Right atrium auricular region (tissue), 2 donors: ENCODE data around the gene CREB3L2. TPM values are rescaled to one million over a fixed set of nuclear protein-coding genes. Genes with fewer than 3 reads are reported as not detected.

Experiments used
- DNase-seq: peaks from one replicate; pipeline ENCODE4 v3.0.0-alpha.2; 2019; ENCODE audit warnings: low spot score
- H3K27ac ChIP-seq, 2 donors: fragments of 200-600 bp; sonication (generic); 1 replicate in 1 of 2; 2 replicates in 1 of 2; pipeline ENCODE4 v1.5.1; 2016 to 2019
- H3K27me3 ChIP-seq, 2 donors: fragments of 200-600 bp; sonication (generic); one replicate each; pipeline versions ENCODE4 v1.5.1 to v1.6.0; 2017 to 2019
- H3K36me3 ChIP-seq: fragments of 200-600 bp; sonication (generic); one replicate; pipeline ENCODE4 v1.5.1; 2016
- H3K4me1 ChIP-seq, 2 donors: fragments of 200-600 bp; sonication (generic); one replicate each; pipeline versions ENCODE4 v1.5.1 to v1.6.0; 2017 to 2019
- H3K4me3 ChIP-seq, 2 donors: fragments of 200-600 bp; sonication (generic); 1 replicate in 1 of 2; 2 replicates in 1 of 2; pipeline ENCODE4 v1.5.1; 2017 to 2019; ENCODE audit warnings: mild to moderate bottlenecking in 1 of 2, moderate library complexity in 1 of 2
- H3K9me3 ChIP-seq, 2 donors: fragments of 200-600 bp; sonication (generic); one replicate each; pipeline ENCODE4 v1.5.1; 2019
- total RNA-seq, 2 donors: library from RNA; depleted of rRNA; stranded (reverse); fragments of >200 nt; gene quantifications; one replicate each; pipeline ENCODE4 v1.1.0, GENCODE V29; 2016
- TF ChIP-seq, protein P1 (sequence below), 2 donors: fragments of 200-600 bp; sonication (generic); IDR thresholded peaks; one replicate each; pipeline ENCODE4 v1.5.1; 2019; ENCODE audit warnings: antibody characterized with exemption in 2 of 2

CREB3L2 gene
- total RNA-seq, 2 donors from 2014 or later: 25.6 to 39.6 TPM

DNA sequence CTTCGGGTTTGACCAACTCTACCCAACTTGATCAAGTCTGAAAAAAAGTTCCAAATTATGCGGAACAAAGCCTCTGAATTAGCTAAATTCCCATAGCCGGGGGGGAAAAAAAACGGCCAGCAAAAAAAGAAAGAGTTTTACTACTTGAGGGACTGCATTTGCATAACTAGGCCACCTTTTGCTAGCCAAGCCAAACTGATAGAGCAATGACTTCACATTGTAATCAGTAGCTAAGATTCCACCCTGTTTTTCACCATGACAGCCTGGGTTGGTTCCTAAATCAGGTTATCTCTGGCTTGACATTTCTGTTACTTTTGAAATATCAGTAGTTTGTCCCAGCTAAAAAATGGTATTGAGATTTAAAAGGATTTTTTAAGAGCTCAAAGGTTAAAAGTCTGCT, 31.4 kb upstream of the CREB3L2 start:
- no peaks in the 10 kb centered on the region for H3K9me3 ChIP-seq
- no peak overlapping the region for H3K27ac ChIP-seq
- H3K4me3 ChIP-seq: no peak overlapping the region
- no peak for DNase-seq
- TF ChIP-seq, protein P1, sequence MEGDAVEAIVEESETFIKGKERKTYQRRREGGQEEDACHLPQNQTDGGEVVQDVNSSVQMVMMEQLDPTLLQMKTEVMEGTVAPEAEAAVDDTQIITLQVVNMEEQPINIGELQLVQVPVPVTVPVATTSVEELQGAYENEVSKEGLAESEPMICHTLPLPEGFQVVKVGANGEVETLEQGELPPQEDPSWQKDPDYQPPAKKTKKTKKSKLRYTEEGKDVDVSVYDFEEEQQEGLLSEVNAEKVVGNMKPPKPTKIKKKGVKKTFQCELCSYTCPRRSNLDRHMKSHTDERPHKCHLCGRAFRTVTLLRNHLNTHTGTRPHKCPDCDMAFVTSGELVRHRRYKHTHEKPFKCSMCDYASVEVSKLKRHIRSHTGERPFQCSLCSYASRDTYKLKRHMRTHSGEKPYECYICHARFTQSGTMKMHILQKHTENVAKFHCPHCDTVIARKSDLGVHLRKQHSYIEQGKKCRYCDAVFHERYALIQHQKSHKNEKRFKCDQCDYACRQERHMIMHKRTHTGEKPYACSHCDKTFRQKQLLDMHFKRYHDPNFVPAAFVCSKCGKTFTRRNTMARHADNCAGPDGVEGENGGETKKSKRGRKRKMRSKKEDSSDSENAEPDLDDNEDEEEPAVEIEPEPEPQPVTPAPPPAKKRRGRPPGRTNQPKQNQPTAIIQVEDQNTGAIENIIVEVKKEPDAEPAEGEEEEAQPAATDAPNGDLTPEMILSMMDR (IDR thresholded peaks at IDR 0.05): no peak
- no peaks in the 10 kb centered on the region for H3K36me3 ChIP-seq
- H3K4me1 ChIP-seq: no peaks in the 10 kb centered on the region
- no peaks in the 10 kb centered on the region for H3K27me3 ChIP-seq

DNA sequence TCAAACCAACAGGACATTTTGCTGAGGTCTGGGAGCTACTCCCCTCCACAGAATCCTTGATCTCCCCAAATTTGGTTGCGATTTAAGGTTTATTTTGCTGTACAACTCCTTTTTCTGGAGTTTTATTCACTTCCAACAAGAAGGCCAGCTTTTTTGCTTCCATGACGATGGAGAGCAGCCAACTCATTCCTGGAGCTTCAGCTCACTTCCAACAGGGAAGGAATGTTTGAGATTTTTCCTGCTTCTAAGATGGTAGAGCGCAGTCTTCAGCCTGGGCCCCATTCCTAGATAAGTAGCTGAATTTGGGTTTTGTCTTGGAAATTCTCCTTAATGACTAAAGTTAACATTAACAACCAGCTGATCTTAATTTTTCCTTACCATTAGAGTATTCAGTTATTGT, 30.9 kb upstream of the CREB3L2 start:
- H3K9me3 ChIP-seq: no peaks in the 10 kb centered on the region
- no peak for DNase-seq
- TF ChIP-seq, protein P1 (IDR thresholded peaks at IDR 0.05): no peak
- no peak overlapping the region for H3K4me3 ChIP-seq
- no peaks in the 10 kb centered on the region for H3K27me3 ChIP-seq
- H3K27ac ChIP-seq: no peak overlapping the region
- H3K4me1 ChIP-seq: no peaks in the 10 kb centered on the region
- H3K36me3 ChIP-seq: no peaks in the 10 kb centered on the region

DNA sequence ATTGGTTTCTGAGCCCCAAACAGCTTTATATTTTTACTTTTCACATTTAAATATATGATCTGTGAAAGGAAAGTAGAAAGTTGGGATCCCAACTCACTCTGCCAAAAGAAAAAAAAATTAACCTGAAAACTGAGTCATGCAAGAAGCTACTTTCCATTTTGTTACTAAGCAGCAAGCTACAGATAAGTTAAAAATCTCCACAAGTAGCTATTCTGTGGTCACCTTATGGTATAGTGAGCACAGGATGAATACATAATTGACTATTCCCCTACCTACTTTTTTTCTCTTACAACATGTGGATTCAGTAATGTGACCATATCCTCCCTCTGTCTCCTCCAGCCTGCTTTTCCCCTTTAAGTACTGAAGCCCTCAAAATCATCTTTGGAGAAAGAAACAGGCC, 30.3 kb upstream of the CREB3L2 start:
- TF ChIP-seq, protein P1 (IDR thresholded peaks at IDR 0.05): no peak
- Histone ChIP-seq H3K9me3 (no peaks in the 10 kb centered on the region), H3K27me3 (no peaks in the 10 kb centered on the region), H3K36me3 (no peaks in the 10 kb centered on the region), H3K27ac (no peak overlapping the region), H3K4me3 (no peak overlapping the region), H3K4me1 (no peaks in the 10 kb centered on the region)
- no peak for DNase-seq

DNA sequence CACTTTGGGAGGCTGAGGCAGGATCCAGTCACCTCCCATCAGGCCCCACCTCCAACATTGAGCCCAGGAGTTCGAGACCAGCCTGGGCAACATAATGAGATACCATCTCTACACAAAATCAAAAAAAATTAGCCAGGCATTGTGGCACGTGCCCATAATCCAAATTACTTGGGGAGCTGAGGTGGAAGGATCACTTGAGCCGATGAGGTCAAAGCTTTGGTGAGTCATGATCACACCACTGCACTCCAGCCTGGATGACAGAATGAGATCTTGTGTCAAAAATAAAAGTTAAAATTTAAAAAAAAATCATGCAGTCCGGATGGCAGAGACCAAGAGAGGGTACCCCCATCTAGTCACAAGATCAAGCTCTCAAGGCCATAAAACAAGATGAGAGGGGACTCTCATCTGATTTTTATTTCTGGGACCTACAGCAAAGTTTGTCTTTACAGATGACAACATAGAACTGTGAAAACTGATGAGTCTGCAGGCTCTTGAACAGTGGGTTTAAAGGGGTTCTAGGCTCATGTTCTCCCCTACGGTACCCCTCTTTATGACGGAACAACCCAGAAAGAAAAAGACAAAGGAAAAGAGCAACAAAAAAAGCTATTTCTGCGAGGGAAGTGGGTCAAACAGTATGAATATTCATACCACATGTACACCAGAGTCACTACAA, 28.9 kb upstream of the CREB3L2 start:
- no peaks in the 10 kb centered on the region for H3K36me3 ChIP-seq
- no peaks in the 10 kb centered on the region for H3K27me3 ChIP-seq
- H3K4me3 ChIP-seq: no peak overlapping the region
- TF ChIP-seq, protein P1 (IDR thresholded peaks at IDR 0.05): no peak
- H3K4me1 ChIP-seq: no peaks in the 10 kb centered on the region
- H3K27ac ChIP-seq: no peak overlapping the region
- no peaks in the 10 kb centered on the region for H3K9me3 ChIP-seq
- no peak for DNase-seq

DNA sequence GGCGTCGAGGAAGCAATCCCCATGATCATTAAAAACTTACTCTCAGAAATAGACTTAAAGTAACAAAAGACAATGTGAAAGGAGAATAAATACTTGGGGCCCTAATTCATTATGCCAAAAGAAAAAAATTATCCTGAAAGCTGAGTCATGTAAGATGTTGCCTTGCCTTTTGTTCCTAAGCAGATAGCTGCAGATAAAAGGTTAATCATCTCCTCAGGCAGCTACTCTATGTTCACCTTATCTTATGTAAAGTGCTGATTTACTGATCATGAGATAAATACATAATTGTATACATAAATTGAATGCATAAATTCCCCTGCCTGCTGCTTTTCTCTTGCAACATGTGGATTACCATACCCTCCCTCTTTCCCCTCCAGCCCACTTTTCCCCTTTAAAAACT, 28.1 kb upstream of the CREB3L2 start:
- Histone ChIP-seq H3K9me3 (no peaks in the 10 kb centered on the region), H3K4me1 (no peaks in the 10 kb centered on the region), H3K4me3 (no peak overlapping the region), H3K27me3 (no peaks in the 10 kb centered on the region), H3K36me3 (no peaks in the 10 kb centered on the region), H3K27ac (no peak overlapping the region)
- no peak for DNase-seq
- TF ChIP-seq, protein P1 (IDR thresholded peaks at IDR 0.05): no peak

DNA sequence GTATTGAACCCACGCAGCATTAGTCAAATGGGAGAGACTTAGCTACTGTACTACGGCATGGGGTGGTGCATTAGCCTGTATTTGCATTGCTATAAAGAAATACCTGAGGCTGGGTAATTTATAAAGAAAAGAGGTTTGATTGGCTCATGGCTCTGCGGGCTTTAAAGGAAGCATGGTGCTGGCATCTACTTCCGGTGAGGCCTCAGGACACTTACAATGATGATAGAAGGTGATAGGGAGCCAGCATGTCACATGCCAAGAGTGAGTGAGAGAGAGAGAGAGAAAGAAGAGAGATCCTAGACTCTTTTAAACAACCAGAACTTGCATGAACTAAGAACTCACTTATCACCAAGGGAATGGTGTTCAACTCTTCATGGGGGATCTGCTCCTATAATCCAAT, 27.2 kb upstream of the CREB3L2 start:
- TF ChIP-seq, protein P1 (IDR thresholded peaks at IDR 0.05): no peak
- Histone ChIP-seq H3K9me3 (no peaks in the 10 kb centered on the region), H3K27ac (no peak overlapping the region), H3K4me1 (no peaks in the 10 kb centered on the region), H3K36me3 (no peaks in the 10 kb centered on the region), H3K27me3 (no peaks in the 10 kb centered on the region), H3K4me3 (no peak overlapping the region)
- no peak for DNase-seq
